GM10248 (cell line): ENCODE measurements around the gene WTIP.

Source experiments
- CTCF ChIA-PET: fragments of 300-600 bp; sonication (Branson Sonifier 250); formaldehyde crosslinking; extraction: SDS; loops from one replicate; lab custom pipeline; 2021; ENCODE audit warnings: antibody characterized with exemption; lab: Yijun Ruan, JAX
- POLR2A ChIA-PET: fragments of 350-650 bp; sonication (Branson Sonifier 250); formaldehyde crosslinking; extraction: SDS; loops from one replicate; lab custom pipeline; 2020; ENCODE audit warnings: antibody characterized with exemption; lab: Yijun Ruan, JAX
- DNase-seq: peaks from one replicate; pipeline ENCODE4 v3.0.0; 2012; ENCODE audit errors: extremely low spot score
- CTCF ChIP-seq: IDR thresholded peaks from 2 replicates; pipeline ENCODE4 v1.5.1; 2012; ENCODE audit warnings: mild to moderate bottlenecking, low read depth; ENCODE audit errors: extremely low read depth, missing control alignments, control extremely low read depth

Gene WTIP

GRCh38 chr19:34502582-34503411 lies 21.2 kb downstream of the WTIP start:
- peak; percentile 13 for DNase-seq
- ChIA-PET POLR2A (no interaction called here), CTCF (no interaction called here)
- TF ChIP-seq CTCF = no peak

- no peak for TF ChIP-seq CTCF
- ChIA-PET POLR2A (no interaction called here), CTCF (interaction anchor here (1.2 kb wide), 1 partner anchor 726 kb away, joined by 3 read pairs; no protein-coding TSS in a partner anchor)
- peak; percentile 9 for DNase-seq
Observed at GRCh38 chr19:34503531-34504272, 22.1 kb downstream of the WTIP start.

- CTCF ChIA-PET = interaction anchor here (1.2 kb wide), 1 partner anchor 726 kb away, joined by 3 read pairs; no protein-coding TSS in a partner anchor
- no peak for TF ChIP-seq CTCF
- POLR2A ChIA-PET = no interaction called here
Observed at GRCh38 chr19:34504273-34504808, 22.8 kb downstream of the WTIP start.

GRCh38 chr19:34504809-34505291 lies 23.3 kb downstream of the WTIP start:
- ChIA-PET CTCF (interaction anchor here (1.2 kb wide), 1 partner anchor 727 kb away, joined by 3 read pairs; no protein-coding TSS in a partner anchor), POLR2A (no interaction called here)
- peak; percentile 12 for DNase-seq
- no peak for TF ChIP-seq CTCF

More at GRCh38 chr19:34504273-34504808, 22.8 kb downstream of the WTIP start:
- peak; percentile 10 for DNase-seq

- DNase-seq = peak; percentile 10
- CTCF ChIA-PET = no interaction called here
- POLR2A ChIA-PET = no interaction called here
- TF ChIP-seq CTCF = no peak
Observed at GRCh38 chr19:34505321-34506025, 23.9 kb downstream of the WTIP start.

- POLR2A ChIA-PET = no interaction called here
- DNase-seq = no peak
- CTCF ChIA-PET = no interaction called here
- TF ChIP-seq CTCF = no peak
Observed at GRCh38 chr19:34506026-34506370, 24.4 kb downstream of the WTIP start.
